ENCODE data around the gene BICRA.

DNA sequence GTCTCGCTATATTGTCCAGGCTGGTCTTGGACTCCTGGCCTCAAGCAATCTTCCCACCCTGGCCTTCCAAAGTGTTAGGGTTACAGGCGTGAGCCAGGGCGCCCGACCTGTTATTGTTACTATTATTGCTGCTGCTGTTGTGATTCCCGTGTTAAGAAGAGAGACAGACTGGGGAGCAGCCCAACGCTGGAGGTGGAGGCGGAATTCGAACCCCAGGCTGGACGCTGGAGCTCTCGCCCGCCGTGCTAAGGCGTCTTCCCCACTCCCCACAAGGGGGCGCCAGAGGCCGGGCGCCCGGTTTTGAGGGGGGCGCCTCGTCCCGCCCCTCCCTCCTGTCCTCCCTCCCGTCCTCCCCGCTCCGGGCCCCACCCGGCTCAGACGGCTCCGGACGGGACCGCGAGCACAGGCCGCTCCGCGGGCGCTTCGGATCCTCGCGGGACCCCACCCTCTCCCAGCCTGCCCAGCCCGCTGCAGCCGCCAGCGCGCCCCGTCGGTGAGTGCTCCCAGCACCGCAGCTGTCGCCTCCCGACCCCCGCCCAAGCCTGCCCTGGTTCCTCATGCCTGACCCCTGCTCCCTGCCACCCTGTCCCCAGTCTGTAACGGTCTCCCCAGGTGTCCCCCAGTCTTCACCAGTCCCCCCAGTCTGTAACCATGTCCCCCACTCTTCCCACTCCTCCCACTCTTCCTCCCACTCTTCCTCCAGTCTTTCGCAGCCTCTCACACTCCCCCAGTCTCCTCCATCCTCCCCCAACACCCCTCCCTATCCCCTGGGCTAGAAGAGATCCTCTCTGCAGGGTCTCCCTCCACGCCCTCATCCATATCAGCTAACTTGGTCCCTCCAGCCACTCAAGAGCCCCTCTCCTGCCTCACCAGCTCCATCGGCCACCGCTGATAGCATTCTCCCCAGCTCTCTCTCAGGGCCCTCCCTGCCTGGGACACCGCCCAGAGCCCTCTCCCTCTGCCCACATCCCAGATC lies 104.4 kb downstream of the BICRA start, which contains the start of gene EHD2:
- TF ChIP-seq, protein P1, sequence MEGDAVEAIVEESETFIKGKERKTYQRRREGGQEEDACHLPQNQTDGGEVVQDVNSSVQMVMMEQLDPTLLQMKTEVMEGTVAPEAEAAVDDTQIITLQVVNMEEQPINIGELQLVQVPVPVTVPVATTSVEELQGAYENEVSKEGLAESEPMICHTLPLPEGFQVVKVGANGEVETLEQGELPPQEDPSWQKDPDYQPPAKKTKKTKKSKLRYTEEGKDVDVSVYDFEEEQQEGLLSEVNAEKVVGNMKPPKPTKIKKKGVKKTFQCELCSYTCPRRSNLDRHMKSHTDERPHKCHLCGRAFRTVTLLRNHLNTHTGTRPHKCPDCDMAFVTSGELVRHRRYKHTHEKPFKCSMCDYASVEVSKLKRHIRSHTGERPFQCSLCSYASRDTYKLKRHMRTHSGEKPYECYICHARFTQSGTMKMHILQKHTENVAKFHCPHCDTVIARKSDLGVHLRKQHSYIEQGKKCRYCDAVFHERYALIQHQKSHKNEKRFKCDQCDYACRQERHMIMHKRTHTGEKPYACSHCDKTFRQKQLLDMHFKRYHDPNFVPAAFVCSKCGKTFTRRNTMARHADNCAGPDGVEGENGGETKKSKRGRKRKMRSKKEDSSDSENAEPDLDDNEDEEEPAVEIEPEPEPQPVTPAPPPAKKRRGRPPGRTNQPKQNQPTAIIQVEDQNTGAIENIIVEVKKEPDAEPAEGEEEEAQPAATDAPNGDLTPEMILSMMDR (IDR thresholded peaks at IDR 0.05) = peak; percentile 88 to 99 (median 96)
- TF ChIP-seq POLR2A (IDR thresholded peaks at IDR 0.05) = peak; percentile 29 to 73

All from adrenal gland (tissue), 5 donors.